Osteoblast (primary cell): Measurements from ENCODE around the gene RHNO1. TPM values are rescaled to one million over a fixed set of nuclear protein-coding genes. Genes with fewer than 3 reads are reported as not detected.
A peak's percentile ranks its signal among the peaks of the same experiment; 100 is the strongest.
"Not testable (repeated sequence)": the region's sequence is repeated elsewhere in the genome, so short reads cannot be mapped to it uniquely, and the experiment has no call there.

Experiments
- DNase-seq: peaks from one replicate; pipeline ENCODE4 v3.0.0; 2011; ENCODE audit warnings: low spot score, mixed read lengths; ENCODE audit not compliant: insufficient read length; ENCODE audit errors: missing footprints
- H2AFZ ChIP-seq: 2 replicates; pipeline ENCODE4 v1.6.0; 2011; ENCODE audit warnings: mild to moderate bottlenecking, low read length
- H3K27ac ChIP-seq: 2 replicates; pipeline ENCODE4 v1.5.1; 2011; ENCODE audit warnings: mild to moderate bottlenecking, low read depth, low read length, moderate library complexity
- H3K27me3 ChIP-seq: 2 replicates; pipeline ENCODE4 v1.6.0; 2012; ENCODE audit warnings: mild to moderate bottlenecking, control low read depth, inconsistent platforms, low read length, moderate library complexity; ENCODE audit not compliant: insufficient read depth
- H3K36me3 ChIP-seq: 2 replicates; pipeline ENCODE4 v1.5.1; 2011; ENCODE audit warnings: mild to moderate bottlenecking, low read length, control low read depth, moderate library complexity; ENCODE audit not compliant: insufficient read depth
- H3K4me1 ChIP-seq: 2 replicates; pipeline ENCODE4 v1.5.1; 2011; ENCODE audit warnings: mild to moderate bottlenecking, low read length, control low read depth, moderate library complexity; ENCODE audit not compliant: insufficient read depth
- H3K4me2 ChIP-seq: 2 replicates; pipeline ENCODE4 v1.6.0; 2011; ENCODE audit warnings: mild to moderate bottlenecking, low read length; ENCODE audit not compliant: insufficient read depth
- H3K4me3 ChIP-seq: fragments of 200-600 bp; sonication (generic); 3 replicates; pipeline ENCODE4 v1.5.1; 2012; ENCODE audit warnings: mild to moderate bottlenecking, low read length, inconsistent platforms; ENCODE audit not compliant: insufficient read depth
- H3K79me2 ChIP-seq: 2 replicates; pipeline ENCODE4 v1.6.0; 2012; ENCODE audit warnings: mild to moderate bottlenecking, low read length, control low read depth, inconsistent platforms; ENCODE audit not compliant: insufficient read depth
- H3K9me3 ChIP-seq: 2 replicates; pipeline ENCODE4 v1.5.1; 2011; ENCODE audit warnings: low read depth, low read length, control low read depth
- H4K20me1 ChIP-seq: 2 replicates; pipeline ENCODE4 v1.6.0; 2012; ENCODE audit warnings: mild to moderate bottlenecking, low read length, control low read depth; ENCODE audit not compliant: insufficient read depth
- CTCF ChIP-seq: IDR thresholded peaks from 2 replicates; pipeline ENCODE4 v1.5.1; 2011; ENCODE audit warnings: mild to moderate bottlenecking, low read depth, low read length, moderate library complexity; ENCODE audit errors: extremely low read depth
- total RNA-seq: library from RNA; depleted of rRNA; stranded (reverse); fragments of >200 nt; gene quantifications from 2 replicates; pipeline ENCODE4 v1.2.3, GENCODE V29; 2012

RHNO1 gene
- total RNA-seq, 1 donor, result 28.6 TPM

GRCh38 chr12:2864198-2864597, 12.8 kb upstream of the RHNO1 start:
- no peak overlapping the region for H3K27ac ChIP-seq
- no peaks in the 10 kb centered on the region for H3K79me2 ChIP-seq
- H3K4me3 ChIP-seq, result no peak overlapping the region
- H3K27me3 ChIP-seq, result no peaks in the 10 kb centered on the region
- no peak for DNase-seq
- no peaks in the 10 kb centered on the region for H3K9me3 ChIP-seq
- peaks cover 36% of the 10 kb centered on the region for H3K36me3 ChIP-seq
- H3K4me1 ChIP-seq, result no peaks in the 10 kb centered on the region
- H4K20me1 ChIP-seq, result no peaks in the 10 kb centered on the region
- H2AFZ ChIP-seq, result no peak overlapping the region
- H3K4me2 ChIP-seq, result no peak overlapping the region
- no peak for TF ChIP-seq CTCF

- H3K4me3 ChIP-seq, H3K27ac ChIP-seq: not testable (repeated sequence)
- DNase-seq, result peak; percentile 87
Measured at GRCh38 chr12:2868986-2869632, 7.9 kb upstream of the RHNO1 start.

GRCh38 chr12:2876431-2877046, 484 bp upstream of the RHNO1 start:
- DNase-seq, result peak; percentile 77
- Histone ChIP-seq H3K4me1 (peaks cover 15% of the 10 kb centered on the region), H3K4me3 (peak overlapping the region; percentile 94), H3K27ac (peak overlapping the region; percentile 72), H3K27me3 (no peaks in the 10 kb centered on the region), H3K79me2 (peaks cover 80% of the 10 kb centered on the region), H4K20me1 (peaks cover 5% of the 10 kb centered on the region), H3K36me3 (no peaks in the 10 kb centered on the region), H3K4me2 (peak overlapping the region; percentile 98), H3K9me3 (no peaks in the 10 kb centered on the region), H2AFZ (peak overlapping the region; percentile 99)
- TF ChIP-seq CTCF, result no peak

More at GRCh38 chr12:2868986-2869632, 7.9 kb upstream of the RHNO1 start:
- H3K4me2 ChIP-seq, H3K4me1 ChIP-seq, H3K27me3 ChIP-seq, H4K20me1 ChIP-seq, H3K9me3 ChIP-seq: not testable (repeated sequence)
- H3K36me3 ChIP-seq, result peaks cover 33% of the 10 kb centered on the region
- H2AFZ ChIP-seq, result peak overlapping the region; percentile 60
- peaks cover 15% of the 10 kb centered on the region for H3K79me2 ChIP-seq

GRCh38 chr12:2877953-2878732, 1.1 kb downstream of the RHNO1 start:
- H2AFZ ChIP-seq, result peak overlapping the region; percentile 99

More at GRCh38 chr12:2877953-2878732, 1.1 kb downstream of the RHNO1 start:
- no peaks in the 10 kb centered on the region for H3K36me3 ChIP-seq
- peaks cover 15% of the 10 kb centered on the region for H3K4me1 ChIP-seq
- peaks cover 5% of the 10 kb centered on the region for H4K20me1 ChIP-seq
- H3K4me2 ChIP-seq, result peak overlapping the region; percentile 86
- DNase-seq, result peak; percentile 81
- peak overlapping the region; percentile 98 for H3K27ac ChIP-seq
- peaks cover 84% of the 10 kb centered on the region for H3K79me2 ChIP-seq
- TF ChIP-seq CTCF, result no peak
- H3K9me3 ChIP-seq, result no peaks in the 10 kb centered on the region
- no peaks in the 10 kb centered on the region for H3K27me3 ChIP-seq
- peak overlapping the region; percentile 94 for H3K4me3 ChIP-seq
